ENCODE results near the gene FBXW7.

DNA sequence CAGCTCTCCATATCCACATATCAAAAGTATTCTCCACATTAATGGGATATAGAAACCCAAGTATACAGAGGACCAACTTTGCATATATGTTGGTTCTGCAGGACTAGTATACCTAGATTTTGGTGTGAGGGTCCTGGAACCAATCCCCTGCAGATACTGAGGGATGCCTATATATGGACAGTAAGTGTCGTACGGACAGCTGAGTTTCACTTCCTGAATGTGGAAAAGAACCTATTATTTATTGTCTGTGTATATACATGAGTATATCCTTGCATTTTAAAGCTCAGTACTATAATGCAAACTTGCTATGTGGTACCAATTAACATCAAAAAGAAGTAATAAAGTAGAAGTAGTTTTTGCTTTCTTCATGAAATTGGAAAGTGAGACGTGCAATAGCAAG lies 101.9 kb downstream of the FBXW7 start:
- TF ChIP-seq, protein P1, sequence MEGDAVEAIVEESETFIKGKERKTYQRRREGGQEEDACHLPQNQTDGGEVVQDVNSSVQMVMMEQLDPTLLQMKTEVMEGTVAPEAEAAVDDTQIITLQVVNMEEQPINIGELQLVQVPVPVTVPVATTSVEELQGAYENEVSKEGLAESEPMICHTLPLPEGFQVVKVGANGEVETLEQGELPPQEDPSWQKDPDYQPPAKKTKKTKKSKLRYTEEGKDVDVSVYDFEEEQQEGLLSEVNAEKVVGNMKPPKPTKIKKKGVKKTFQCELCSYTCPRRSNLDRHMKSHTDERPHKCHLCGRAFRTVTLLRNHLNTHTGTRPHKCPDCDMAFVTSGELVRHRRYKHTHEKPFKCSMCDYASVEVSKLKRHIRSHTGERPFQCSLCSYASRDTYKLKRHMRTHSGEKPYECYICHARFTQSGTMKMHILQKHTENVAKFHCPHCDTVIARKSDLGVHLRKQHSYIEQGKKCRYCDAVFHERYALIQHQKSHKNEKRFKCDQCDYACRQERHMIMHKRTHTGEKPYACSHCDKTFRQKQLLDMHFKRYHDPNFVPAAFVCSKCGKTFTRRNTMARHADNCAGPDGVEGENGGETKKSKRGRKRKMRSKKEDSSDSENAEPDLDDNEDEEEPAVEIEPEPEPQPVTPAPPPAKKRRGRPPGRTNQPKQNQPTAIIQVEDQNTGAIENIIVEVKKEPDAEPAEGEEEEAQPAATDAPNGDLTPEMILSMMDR (IDR thresholded peaks at IDR 0.05): no peak
- no peak for TF ChIP-seq EZH2 (IDR thresholded peaks at IDR 0.05; ENCODE audit: borderline replicate concordance, insufficient read depth, low read depth, low read length, poor library complexity, severe bottlenecking)
